ENCODE results near the gene CRB2.

The CRB2 gene

DNA sequence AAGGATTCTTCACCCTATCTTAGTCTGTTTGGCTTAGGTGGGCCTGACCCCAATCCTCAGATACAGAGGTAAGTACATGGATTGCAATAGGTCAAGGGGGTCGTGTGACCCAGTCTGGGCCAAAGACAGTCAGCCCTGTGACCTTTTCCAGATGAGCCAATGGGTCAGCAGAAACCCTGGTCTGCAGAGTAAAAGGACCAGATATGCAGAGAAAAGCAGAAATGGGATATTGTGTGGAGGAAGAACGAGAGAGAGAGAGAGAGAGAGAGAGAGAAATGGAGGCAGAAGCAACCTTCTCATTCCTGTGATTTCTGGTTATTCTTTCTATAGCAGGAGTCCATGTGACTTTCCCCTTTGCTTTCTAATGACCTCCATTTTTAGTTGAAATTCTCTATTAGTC lies 40.4 kb upstream of the CRB2 start:
- TF ChIP-seq ESRRG (CRISPR knock-in tag; IDR thresholded peaks at IDR 0.05) (no peak), PPARA (CRISPR knock-in tag; IDR thresholded peaks at IDR 0.05; ENCODE audit: borderline replicate concordance) (no peak), OSR1 (CRISPR knock-in tag; IDR thresholded peaks at IDR 0.05) (no peak), ARNTL (CRISPR knock-in tag; IDR thresholded peaks at IDR 0.05; ENCODE audit: borderline replicate concordance, low read depth) (no peak), ZFP3 (CRISPR knock-in tag; IDR thresholded peaks at IDR 0.05) (no peak), ISL1 (CRISPR knock-in tag; IDR thresholded peaks at IDR 0.05) (no peak), ZNF565 (CRISPR knock-in tag; conservative IDR thresholded peaks at IDR 0.05; ENCODE audit: low read depth) (no peak), SNAI2 (CRISPR knock-in tag; IDR thresholded peaks at IDR 0.05) (no peak)
- TF ChIP-seq, protein P1, sequence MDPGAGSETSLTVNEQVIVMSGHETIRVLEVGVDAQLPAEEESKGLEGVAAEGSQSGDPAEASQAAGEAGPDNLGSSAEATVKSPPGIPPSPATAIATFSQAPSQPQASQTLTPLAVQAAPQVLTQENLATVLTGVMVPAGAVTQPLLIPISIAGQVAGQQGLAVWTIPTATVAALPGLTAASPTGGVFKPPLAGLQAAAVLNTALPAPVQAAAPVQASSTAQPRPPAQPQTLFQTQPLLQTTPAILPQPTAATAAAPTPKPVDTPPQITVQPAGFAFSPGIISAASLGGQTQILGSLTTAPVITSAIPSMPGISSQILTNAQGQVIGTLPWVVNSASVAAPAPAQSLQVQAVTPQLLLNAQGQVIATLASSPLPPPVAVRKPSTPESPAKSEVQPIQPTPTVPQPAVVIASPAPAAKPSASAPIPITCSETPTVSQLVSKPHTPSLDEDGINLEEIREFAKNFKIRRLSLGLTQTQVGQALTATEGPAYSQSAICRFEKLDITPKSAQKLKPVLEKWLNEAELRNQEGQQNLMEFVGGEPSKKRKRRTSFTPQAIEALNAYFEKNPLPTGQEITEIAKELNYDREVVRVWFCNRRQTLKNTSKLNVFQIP (CRISPR knock-in tag; IDR thresholded peaks at IDR 0.05; ENCODE audit: borderline replicate concordance, low read depth): no peak
- TF ChIP-seq, protein P2, sequence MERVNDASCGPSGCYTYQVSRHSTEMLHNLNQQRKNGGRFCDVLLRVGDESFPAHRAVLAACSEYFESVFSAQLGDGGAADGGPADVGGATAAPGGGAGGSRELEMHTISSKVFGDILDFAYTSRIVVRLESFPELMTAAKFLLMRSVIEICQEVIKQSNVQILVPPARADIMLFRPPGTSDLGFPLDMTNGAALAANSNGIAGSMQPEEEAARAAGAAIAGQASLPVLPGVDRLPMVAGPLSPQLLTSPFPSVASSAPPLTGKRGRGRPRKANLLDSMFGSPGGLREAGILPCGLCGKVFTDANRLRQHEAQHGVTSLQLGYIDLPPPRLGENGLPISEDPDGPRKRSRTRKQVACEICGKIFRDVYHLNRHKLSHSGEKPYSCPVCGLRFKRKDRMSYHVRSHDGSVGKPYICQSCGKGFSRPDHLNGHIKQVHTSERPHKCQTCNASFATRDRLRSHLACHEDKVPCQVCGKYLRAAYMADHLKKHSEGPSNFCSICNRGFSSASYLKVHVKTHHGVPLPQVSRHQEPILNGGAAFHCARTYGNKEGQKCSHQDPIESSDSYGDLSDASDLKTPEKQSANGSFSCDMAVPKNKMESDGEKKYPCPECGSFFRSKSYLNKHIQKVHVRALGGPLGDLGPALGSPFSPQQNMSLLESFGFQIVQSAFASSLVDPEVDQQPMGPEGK (CRISPR knock-in tag; IDR thresholded peaks at IDR 0.05; ENCODE audit: borderline replicate concordance): no peak
- TF ChIP-seq, protein P3, sequence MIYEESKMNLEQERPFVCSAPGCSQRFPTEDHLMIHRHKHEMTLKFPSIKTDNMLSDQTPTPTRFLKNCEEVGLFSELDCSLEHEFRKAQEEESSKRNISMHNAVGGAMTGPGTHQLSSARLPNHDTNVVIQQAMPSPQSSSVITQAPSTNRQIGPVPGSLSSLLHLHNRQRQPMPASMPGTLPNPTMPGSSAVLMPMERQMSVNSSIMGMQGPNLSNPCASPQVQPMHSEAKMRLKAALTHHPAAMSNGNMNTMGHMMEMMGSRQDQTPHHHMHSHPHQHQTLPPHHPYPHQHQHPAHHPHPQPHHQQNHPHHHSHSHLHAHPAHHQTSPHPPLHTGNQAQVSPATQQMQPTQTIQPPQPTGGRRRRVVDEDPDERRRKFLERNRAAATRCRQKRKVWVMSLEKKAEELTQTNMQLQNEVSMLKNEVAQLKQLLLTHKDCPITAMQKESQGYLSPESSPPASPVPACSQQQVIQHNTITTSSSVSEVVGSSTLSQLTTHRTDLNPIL (CRISPR knock-in tag; IDR thresholded peaks at IDR 0.05; ENCODE audit: low read depth): no peak
- ATAC-seq: no peak

DNA sequence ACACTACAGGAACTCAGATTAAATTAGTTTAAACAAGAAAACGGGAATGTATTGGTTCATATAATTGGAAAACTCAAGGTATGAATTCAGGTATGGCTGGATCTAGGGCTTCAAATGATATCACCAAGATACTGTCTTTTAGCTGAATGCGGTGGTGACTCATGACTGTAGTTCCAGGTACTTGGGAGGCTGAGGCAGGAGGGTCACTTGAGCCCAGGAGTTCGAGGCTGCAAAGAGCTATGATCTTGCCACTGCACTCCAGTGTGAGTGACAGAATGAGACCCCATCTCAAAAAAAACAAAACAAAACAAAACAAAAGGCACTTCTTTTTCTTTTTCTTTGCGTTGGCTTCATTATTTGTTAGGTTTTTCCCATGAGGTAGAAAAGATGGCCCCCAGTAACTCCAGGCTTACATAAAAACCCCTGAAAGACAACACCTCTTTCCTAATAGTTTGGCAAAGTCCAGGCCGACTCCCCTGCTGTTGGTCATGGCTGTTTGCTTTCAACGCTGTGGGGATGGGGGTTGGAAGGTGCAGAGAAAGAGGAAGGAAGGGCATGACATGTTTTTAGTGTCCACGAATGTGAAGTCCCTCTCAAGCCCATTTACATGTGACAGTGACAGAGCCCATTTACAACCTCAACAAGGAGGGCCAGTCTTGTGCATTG lies 39.8 kb upstream of the CRB2 start:
- no peak for ATAC-seq
- TF ChIP-seq SNAI2 (CRISPR knock-in tag; IDR thresholded peaks at IDR 0.05) (no peak), RARB (CRISPR knock-in tag; IDR thresholded peaks at IDR 0.05) (no peak), ZNF70 (CRISPR knock-in tag; IDR thresholded peaks at IDR 0.05) (no peak), CSDC2 (CRISPR knock-in tag; IDR thresholded peaks at IDR 0.05) (no peak), ZFP3 (CRISPR knock-in tag; IDR thresholded peaks at IDR 0.05) (no peak), ZNF565 (CRISPR knock-in tag; conservative IDR thresholded peaks at IDR 0.05; ENCODE audit: low read depth) (no peak), GLIS3 (CRISPR knock-in tag; IDR thresholded peaks at IDR 0.05) (no peak)
- TF ChIP-seq, protein P1 (CRISPR knock-in tag; IDR thresholded peaks at IDR 0.05; ENCODE audit: borderline replicate concordance, low read depth): no peak
- TF ChIP-seq, protein P4, sequence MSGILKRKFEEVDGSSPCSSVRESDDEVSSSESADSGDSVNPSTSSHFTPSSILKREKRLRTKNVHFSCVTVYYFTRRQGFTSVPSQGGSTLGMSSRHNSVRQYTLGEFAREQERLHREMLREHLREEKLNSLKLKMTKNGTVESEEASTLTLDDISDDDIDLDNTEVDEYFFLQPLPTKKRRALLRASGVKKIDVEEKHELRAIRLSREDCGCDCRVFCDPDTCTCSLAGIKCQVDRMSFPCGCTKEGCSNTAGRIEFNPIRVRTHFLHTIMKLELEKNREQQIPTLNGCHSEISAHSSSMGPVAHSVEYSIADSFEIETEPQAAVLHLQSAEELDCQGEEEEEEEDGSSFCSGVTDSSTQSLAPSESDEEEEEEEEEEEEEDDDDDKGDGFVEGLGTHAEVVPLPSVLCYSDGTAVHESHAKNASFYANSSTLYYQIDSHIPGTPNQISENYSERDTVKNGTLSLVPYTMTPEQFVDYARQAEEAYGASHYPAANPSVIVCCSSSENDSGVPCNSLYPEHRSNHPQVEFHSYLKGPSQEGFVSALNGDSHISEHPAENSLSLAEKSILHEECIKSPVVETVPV (CRISPR knock-in tag; IDR thresholded peaks at IDR 0.05): no peak

DNA sequence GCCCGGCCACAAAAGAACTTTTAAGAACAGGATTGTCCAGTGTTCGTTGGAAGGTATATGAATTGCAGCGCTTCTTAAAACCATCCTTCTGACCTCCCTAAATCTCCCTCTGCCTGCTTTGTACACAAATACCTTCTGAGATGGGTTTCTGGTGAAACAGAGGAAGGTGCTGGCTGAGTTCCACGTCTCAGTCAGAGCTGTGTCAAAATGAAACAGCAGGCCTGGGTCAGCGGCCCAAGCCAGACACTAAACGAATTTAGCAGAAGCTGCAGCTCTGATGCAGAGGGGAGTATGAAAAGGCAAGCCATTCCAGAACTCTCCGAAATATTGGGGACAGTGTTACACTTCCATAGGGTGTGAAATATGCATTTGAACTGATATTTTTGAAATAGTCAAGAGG lies 37.8 kb upstream of the CRB2 start:
- no peak for ATAC-seq
- TF ChIP-seq PPARA (CRISPR knock-in tag; IDR thresholded peaks at IDR 0.05; ENCODE audit: borderline replicate concordance) (no peak), ZFP30 (CRISPR knock-in tag; IDR thresholded peaks at IDR 0.05) (no peak), ZNF8 (CRISPR knock-in tag; IDR thresholded peaks at IDR 0.05) (no peak), ZC3H10 (CRISPR knock-in tag; IDR thresholded peaks at IDR 0.05) (no peak), RARB (CRISPR knock-in tag; IDR thresholded peaks at IDR 0.05) (no peak), ISL1 (CRISPR knock-in tag; IDR thresholded peaks at IDR 0.05) (no peak), TCF4 (CRISPR knock-in tag; IDR thresholded peaks at IDR 0.05; ENCODE audit: borderline replicate concordance) (no peak), TOX (CRISPR knock-in tag; IDR thresholded peaks at IDR 0.05; ENCODE audit: borderline replicate concordance) (no peak), ZFP3 (CRISPR knock-in tag; IDR thresholded peaks at IDR 0.05) (no peak), ESRRG (CRISPR knock-in tag; IDR thresholded peaks at IDR 0.05) (no peak), GLIS3 (CRISPR knock-in tag; IDR thresholded peaks at IDR 0.05) (no peak)
- TF ChIP-seq, protein P2 (CRISPR knock-in tag; IDR thresholded peaks at IDR 0.05; ENCODE audit: borderline replicate concordance): no peak
- TF ChIP-seq, protein P1 (CRISPR knock-in tag; IDR thresholded peaks at IDR 0.05; ENCODE audit: borderline replicate concordance, low read depth): no peak
- TF ChIP-seq, protein P5, sequence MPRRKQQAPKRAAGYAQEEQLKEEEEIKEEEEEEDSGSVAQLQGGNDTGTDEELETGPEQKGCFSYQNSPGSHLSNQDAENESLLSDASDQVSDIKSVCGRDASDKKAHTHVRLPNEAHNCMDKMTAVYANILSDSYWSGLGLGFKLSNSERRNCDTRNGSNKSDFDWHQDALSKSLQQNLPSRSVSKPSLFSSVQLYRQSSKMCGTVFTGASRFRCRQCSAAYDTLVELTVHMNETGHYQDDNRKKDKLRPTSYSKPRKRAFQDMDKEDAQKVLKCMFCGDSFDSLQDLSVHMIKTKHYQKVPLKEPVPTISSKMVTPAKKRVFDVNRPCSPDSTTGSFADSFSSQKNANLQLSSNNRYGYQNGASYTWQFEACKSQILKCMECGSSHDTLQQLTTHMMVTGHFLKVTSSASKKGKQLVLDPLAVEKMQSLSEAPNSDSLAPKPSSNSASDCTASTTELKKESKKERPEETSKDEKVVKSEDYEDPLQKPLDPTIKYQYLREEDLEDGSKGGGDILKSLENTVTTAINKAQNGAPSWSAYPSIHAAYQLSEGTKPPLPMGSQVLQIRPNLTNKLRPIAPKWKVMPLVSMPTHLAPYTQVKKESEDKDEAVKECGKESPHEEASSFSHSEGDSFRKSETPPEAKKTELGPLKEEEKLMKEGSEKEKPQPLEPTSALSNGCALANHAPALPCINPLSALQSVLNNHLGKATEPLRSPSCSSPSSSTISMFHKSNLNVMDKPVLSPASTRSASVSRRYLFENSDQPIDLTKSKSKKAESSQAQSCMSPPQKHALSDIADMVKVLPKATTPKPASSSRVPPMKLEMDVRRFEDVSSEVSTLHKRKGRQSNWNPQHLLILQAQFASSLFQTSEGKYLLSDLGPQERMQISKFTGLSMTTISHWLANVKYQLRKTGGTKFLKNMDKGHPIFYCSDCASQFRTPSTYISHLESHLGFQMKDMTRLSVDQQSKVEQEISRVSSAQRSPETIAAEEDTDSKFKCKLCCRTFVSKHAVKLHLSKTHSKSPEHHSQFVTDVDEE (CRISPR knock-in tag; IDR thresholded peaks at IDR 0.05): no peak
